ENCODE measurements around the gene LCN2. TPM values are rescaled to one million over a fixed set of nuclear protein-coding genes. Genes with fewer than 3 reads are reported as not detected.
"Not testable (repeated sequence)": the region's sequence is repeated elsewhere in the genome, so short reads cannot be mapped to it uniquely, and the experiment has no call there.

LCN2 gene
- not detected in 2 replicates for total RNA-seq
- not detected for polyA plus RNA-seq (2012)

GRCh38 chr9:128149001-128149701 lies at the start of gene LCN2:
Gene LCN2 (plus strand): TSS chr9:128149453. CDS start chr9:128149526, 73 bp downstream.
- no peak for DNase-seq (ENCODE audit: low read depth)

GRCh38 chr9:128099932-128100491 lies 49.2 kb upstream of the LCN2 start:
- DNase-seq (ENCODE audit: low read depth), result peak; percentile 62

- no peak for DNase-seq (ENCODE audit: low read depth)
Measured at GRCh38 chr9:128100581-128100980, 48.7 kb upstream of the LCN2 start.

- no peak for DNase-seq (ENCODE audit: low read depth)
Measured at GRCh38 chr9:128101231-128101661, 48.0 kb upstream of the LCN2 start.

- no peak for DNase-seq (ENCODE audit: low read depth)
Measured at GRCh38 chr9:128101690-128102089, 47.6 kb upstream of the LCN2 start.

GRCh38 chr9:128102196-128102595 lies 47.1 kb upstream of the LCN2 start:
- DNase-seq (ENCODE audit: low read depth), result peak; percentile 73

DNA sequence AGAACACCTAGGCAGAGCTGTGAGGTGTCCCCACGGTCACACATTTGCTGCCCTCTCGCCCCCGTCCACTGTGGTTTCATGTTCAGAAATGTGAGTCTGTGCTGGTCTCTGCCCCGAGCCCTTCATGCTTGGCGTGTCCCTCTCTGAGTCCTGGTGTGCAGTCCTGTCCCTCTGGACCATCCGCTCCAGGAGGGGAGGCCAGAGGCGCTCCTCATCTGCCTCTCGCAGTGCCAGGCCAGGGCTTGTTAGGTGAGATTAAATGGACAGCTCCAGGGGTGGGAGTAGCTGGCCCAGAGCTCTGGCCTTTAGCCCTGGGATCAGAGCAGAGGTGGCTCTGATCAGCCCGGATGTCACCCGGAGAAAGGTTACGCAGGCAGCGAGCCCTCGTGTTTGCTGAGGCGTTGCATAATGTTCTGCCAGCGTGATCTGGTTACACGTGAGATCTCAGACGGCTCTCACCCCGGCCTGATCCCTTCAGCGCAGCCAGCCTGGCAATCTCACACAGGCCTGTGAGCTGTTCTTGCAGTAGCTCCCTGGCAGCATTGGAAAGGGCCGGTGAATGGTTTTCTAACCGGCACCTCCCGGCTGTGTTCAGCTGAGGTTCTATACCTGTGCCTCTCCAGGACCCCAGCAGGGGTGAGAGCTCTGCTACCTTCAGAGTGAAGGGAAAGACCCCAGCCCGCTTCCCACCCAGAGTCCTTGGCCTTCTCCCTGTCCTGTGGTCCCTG lies 46.2 kb upstream of the LCN2 start:
- DNase-seq (ENCODE audit: low read depth), result no peak

- peak; percentile 69 for DNase-seq (ENCODE audit: low read depth)
Measured at GRCh38 chr9:128103589-128103962, 45.7 kb upstream of the LCN2 start.

DNA sequence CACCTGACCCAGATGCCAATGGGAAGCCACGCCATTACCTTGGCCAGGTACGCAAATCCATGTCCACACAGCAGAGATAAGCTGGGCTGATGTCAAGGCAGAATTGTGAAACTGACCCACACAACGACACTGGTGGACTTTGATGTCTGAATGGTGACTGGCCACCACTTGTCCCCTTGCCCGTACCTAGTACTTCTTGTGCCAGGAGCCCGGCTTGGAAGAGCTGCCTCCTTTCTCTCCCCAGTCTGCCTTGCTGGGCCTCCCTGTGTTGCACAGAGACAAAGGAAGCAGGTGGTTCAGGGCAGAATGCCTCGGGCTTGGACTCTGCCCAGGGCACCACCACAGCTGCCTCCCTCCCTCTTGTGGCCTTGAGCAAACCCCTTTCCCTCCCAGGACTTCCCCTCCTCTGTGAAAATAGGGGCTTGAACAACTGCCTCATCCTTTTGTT lies 45.1 kb upstream of the LCN2 start:
- DNase-seq (ENCODE audit: low read depth), result peak; percentile 95

- no peak for DNase-seq (ENCODE audit: low read depth)
Measured at GRCh38 chr9:128105538-128106175, 43.6 kb upstream of the LCN2 start.

DNA sequence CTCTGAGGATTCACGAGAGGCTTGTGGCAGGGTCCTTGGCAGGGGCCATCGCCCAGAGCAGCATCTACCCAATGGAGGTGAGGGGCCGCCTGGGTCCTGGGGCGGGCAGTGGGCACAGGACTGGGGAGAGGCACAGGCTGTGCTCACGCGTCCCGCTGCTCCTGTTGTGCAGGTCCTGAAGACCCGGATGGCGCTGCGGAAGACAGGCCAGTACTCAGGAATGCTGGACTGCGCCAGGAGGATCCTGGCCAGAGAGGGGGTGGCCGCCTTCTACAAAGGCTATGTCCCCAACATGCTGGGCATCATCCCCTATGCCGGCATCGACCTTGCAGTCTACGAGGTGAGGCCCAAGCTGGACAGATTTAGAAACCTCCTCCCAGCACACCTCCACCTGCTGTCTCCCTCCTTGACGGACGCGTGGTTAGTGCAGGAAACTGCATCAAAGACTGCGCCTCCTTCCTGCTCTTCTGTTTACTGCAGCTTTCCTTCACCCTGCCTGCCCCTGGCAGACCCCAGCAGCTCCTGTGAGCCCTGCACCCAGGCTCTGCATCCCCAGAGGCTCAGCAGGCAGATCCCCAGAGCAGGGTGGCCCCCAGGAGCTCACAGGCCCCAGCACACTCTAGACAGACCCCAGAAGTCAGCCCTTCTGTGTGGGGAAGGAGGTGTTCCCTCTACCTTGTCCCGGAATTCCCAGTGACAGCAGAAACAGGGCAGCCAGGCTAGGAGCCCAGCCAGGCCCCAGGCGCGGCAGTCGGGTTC lies 42.9 kb upstream of the LCN2 start:
- no peak for DNase-seq (ENCODE audit: low read depth)

GRCh38 chr9:128106940-128107467 lies 42.2 kb upstream of the LCN2 start:
- DNase-seq (ENCODE audit: low read depth), result no peak

DNA sequence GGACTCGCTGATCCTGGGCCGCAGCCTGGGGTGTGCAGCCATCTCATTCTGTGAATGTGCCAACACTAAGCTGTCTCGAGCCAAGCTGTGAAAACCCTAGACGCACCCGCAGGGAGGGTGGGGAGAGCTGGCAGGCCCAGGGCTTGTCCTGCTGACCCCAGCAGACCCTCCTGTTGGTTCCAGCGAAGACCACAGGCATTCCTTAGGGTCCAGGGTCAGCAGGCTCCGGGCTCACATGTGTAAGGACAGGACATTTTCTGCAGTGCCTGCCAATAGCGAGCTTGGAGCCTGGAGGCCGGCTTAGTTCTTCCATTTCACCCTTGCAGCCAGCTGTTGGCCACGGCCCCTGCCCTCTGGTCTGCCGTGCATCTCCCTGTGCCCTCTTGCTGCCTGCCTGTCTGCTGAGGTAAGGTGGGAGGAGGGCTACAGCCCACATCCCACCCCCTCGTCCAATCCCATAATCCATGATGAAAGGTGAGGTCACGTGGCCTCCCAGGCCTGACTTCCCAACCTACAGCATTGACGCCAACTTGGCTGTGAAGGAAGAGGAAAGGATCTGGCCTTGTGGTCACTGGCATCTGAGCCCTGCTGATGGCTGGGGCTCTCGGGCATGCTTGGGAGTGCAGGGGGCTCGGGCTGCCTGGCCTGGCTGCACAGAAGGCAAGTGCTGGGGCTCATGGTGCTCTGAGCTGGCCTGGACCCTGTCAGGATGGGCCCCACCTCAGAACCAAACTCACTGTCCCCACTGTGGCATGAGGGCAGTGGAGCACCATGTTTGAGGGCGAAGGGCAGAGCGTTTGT lies 41.6 kb upstream of the LCN2 start:
- DNase-seq (ENCODE audit: low read depth), result no peak

GRCh38 chr9:128108269-128109049 lies 40.8 kb upstream of the LCN2 start:
- no peak for DNase-seq (ENCODE audit: low read depth)

GRCh38 chr9:128109050-128109709 lies 40.1 kb upstream of the LCN2 start:
- peak; percentile 43 for DNase-seq (ENCODE audit: low read depth)

GRCh38 chr9:128111726-128112125 lies 37.5 kb upstream of the LCN2 start:
- DNase-seq (ENCODE audit: low read depth), result not testable (repeated sequence)

DNA sequence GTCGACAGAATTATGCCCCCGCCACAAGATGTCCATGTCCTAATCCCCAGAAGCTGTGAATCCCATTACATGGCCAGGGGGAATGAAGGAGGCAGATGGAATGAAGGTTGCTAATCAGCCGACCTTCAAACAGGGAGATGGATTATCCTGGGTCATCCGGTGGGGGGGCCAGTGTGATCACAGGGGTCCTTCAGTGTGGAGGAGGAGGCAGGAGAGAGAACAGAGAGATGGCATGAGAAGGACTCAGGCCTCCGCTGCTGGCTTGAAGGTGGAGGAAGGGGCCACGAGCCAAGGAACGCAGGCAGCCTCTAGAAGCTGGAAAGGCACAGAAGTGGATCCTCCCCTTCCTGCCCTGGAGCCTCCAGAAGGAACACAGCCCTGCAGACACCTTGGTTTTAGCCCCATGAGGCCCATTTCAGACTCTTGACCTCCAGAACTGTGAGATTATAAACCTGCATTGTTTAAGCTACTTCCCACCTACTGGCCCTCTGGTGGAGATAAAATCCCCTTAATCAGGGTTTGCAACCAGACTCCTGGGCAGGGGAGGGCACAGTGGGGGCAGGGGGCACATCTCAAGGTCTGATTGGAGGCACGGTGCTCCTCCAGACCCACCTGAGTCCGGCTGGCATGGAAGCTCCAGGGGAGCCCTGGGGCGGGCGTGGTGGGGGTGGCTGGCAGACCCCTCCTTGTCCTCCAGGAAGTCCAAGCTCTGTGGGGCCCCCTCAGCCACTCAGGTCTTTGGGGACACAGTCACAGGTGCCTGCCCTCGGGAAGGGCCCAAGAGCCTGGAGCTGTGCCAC lies 35.5 kb upstream of the LCN2 start:
- DNase-seq (ENCODE audit: low read depth), result no peak
